ENCODE measurements around the gene CRTAC1. TPM values are rescaled to one million over a fixed set of nuclear protein-coding genes. Genes with fewer than 3 reads are reported as not detected.

CRTAC1 gene
- total RNA-seq, 1 donor, result not detected

GRCh38 chr10:97892506-97892905 is 137.9 kb downstream of the CRTAC1 start:
- H3K4me1 ChIP-seq (ENCODE audit: insufficient read depth, low read length), result no peaks in the 10 kb centered on the region
- H3K4me3 ChIP-seq (ENCODE audit: low read length), result no peak overlapping the region
- H3K27me3 ChIP-seq (ENCODE audit: insufficient read depth, low read length), result no peaks in the 10 kb centered on the region
- H3K9me3 ChIP-seq (ENCODE audit: low read depth, low read length), result no peaks in the 10 kb centered on the region

GRCh38 chr10:97891497-97892167 is 138.8 kb downstream of the CRTAC1 start:
- H3K4me1 ChIP-seq (ENCODE audit: insufficient read depth, low read length), result no peaks in the 10 kb centered on the region
- no peak overlapping the region for H3K4me3 ChIP-seq (ENCODE audit: low read length)
- no peaks in the 10 kb centered on the region for H3K27me3 ChIP-seq (ENCODE audit: insufficient read depth, low read length)
- no peaks in the 10 kb centered on the region for H3K9me3 ChIP-seq (ENCODE audit: low read depth, low read length)

- no peaks in the 10 kb centered on the region for H3K27me3 ChIP-seq (ENCODE audit: insufficient read depth, low read length)
- no peaks in the 10 kb centered on the region for H3K4me1 ChIP-seq (ENCODE audit: insufficient read depth, low read length)
- no peak overlapping the region for H3K4me3 ChIP-seq (ENCODE audit: low read length)
- no peaks in the 10 kb centered on the region for H3K9me3 ChIP-seq (ENCODE audit: low read depth, low read length)
Observed at GRCh38 chr10:97889461-97890265, 140.8 kb downstream of the CRTAC1 start.

GRCh38 chr10:97888641-97889262 is 141.7 kb downstream of the CRTAC1 start:
- Histone ChIP-seq H3K4me3 (ENCODE audit: low read length) (no peak overlapping the region), H3K27me3 (ENCODE audit: insufficient read depth, low read length) (no peaks in the 10 kb centered on the region), H3K9me3 (ENCODE audit: low read depth, low read length) (no peaks in the 10 kb centered on the region), H3K4me1 (ENCODE audit: insufficient read depth, low read length) (no peaks in the 10 kb centered on the region)

GRCh38 chr10:97888134-97888533 is 142.3 kb downstream of the CRTAC1 start:
- H3K9me3 ChIP-seq (ENCODE audit: low read depth, low read length), result no peaks in the 10 kb centered on the region
- H3K4me1 ChIP-seq (ENCODE audit: insufficient read depth, low read length), result no peaks in the 10 kb centered on the region
- no peak overlapping the region for H3K4me3 ChIP-seq (ENCODE audit: low read length)
- no peaks in the 10 kb centered on the region for H3K27me3 ChIP-seq (ENCODE audit: insufficient read depth, low read length)

GRCh38 chr10:97887399-97887798 is 143.0 kb downstream of the CRTAC1 start:
- no peaks in the 10 kb centered on the region for H3K4me1 ChIP-seq (ENCODE audit: insufficient read depth, low read length)
- no peaks in the 10 kb centered on the region for H3K27me3 ChIP-seq (ENCODE audit: insufficient read depth, low read length)
- no peaks in the 10 kb centered on the region for H3K9me3 ChIP-seq (ENCODE audit: low read depth, low read length)
- H3K4me3 ChIP-seq (ENCODE audit: low read length), result no peak overlapping the region

- Histone ChIP-seq H3K9me3 (ENCODE audit: low read depth, low read length) (no peaks in the 10 kb centered on the region), H3K4me3 (ENCODE audit: low read length) (no peak overlapping the region), H3K27me3 (ENCODE audit: insufficient read depth, low read length) (no peaks in the 10 kb centered on the region), H3K4me1 (ENCODE audit: insufficient read depth, low read length) (no peaks in the 10 kb centered on the region)
Observed at GRCh38 chr10:97886286-97886685, 144.1 kb downstream of the CRTAC1 start.

- no peaks in the 10 kb centered on the region for H3K9me3 ChIP-seq (ENCODE audit: low read depth, low read length)
- no peaks in the 10 kb centered on the region for H3K27me3 ChIP-seq (ENCODE audit: insufficient read depth, low read length)
- H3K4me1 ChIP-seq (ENCODE audit: insufficient read depth, low read length), result no peaks in the 10 kb centered on the region
- no peak overlapping the region for H3K4me3 ChIP-seq (ENCODE audit: low read length)
Observed at GRCh38 chr10:97883092-97883485, 147.3 kb downstream of the CRTAC1 start.

- no peaks in the 10 kb centered on the region for H3K4me1 ChIP-seq (ENCODE audit: insufficient read depth, low read length)
- no peaks in the 10 kb centered on the region for H3K9me3 ChIP-seq (ENCODE audit: low read depth, low read length)
- H3K27me3 ChIP-seq (ENCODE audit: insufficient read depth, low read length), result no peaks in the 10 kb centered on the region
- no peak overlapping the region for H3K4me3 ChIP-seq (ENCODE audit: low read length)
Observed at GRCh38 chr10:97882142-97883091, 148.0 kb downstream of the CRTAC1 start.

- H3K27me3 ChIP-seq (ENCODE audit: insufficient read depth, low read length), result no peaks in the 10 kb centered on the region
- no peaks in the 10 kb centered on the region for H3K4me1 ChIP-seq (ENCODE audit: insufficient read depth, low read length)
- H3K9me3 ChIP-seq (ENCODE audit: low read depth, low read length), result no peaks in the 10 kb centered on the region
- no peak overlapping the region for H3K4me3 ChIP-seq (ENCODE audit: low read length)
Observed at GRCh38 chr10:97880109-97880508, 150.3 kb downstream of the CRTAC1 start.

- Histone ChIP-seq H3K4me1 (ENCODE audit: insufficient read depth, low read length) (no peaks in the 10 kb centered on the region), H3K4me3 (ENCODE audit: low read length) (no peak overlapping the region), H3K9me3 (ENCODE audit: low read depth, low read length) (no peaks in the 10 kb centered on the region), H3K27me3 (ENCODE audit: insufficient read depth, low read length) (no peaks in the 10 kb centered on the region)
Observed at GRCh38 chr10:97879241-97879640, 151.2 kb downstream of the CRTAC1 start.

GRCh38 chr10:97876402-97876801 is 154.0 kb downstream of the CRTAC1 start:
- Histone ChIP-seq H3K4me3 (ENCODE audit: low read length) (no peak overlapping the region), H3K4me1 (ENCODE audit: insufficient read depth, low read length) (no peaks in the 10 kb centered on the region), H3K27me3 (ENCODE audit: insufficient read depth, low read length) (no peaks in the 10 kb centered on the region), H3K9me3 (ENCODE audit: low read depth, low read length) (no peaks in the 10 kb centered on the region)

- Histone ChIP-seq H3K4me1 (ENCODE audit: insufficient read depth, low read length) (no peaks in the 10 kb centered on the region), H3K9me3 (ENCODE audit: low read depth, low read length) (no peaks in the 10 kb centered on the region)
Observed at GRCh38 chr10:97875391-97875790, 155.0 kb downstream of the CRTAC1 start.

GRCh38 chr10:97874332-97874731 is 156.1 kb downstream of the CRTAC1 start:
- H3K9me3 ChIP-seq (ENCODE audit: low read depth, low read length), result no peaks in the 10 kb centered on the region

More at GRCh38 chr10:97875391-97875790, 155.0 kb downstream of the CRTAC1 start:
- peaks cover 2% of the 10 kb centered on the region for H3K27me3 ChIP-seq (ENCODE audit: insufficient read depth, low read length)
- H3K4me3 ChIP-seq (ENCODE audit: low read length), result no peak overlapping the region

More at GRCh38 chr10:97874332-97874731, 156.1 kb downstream of the CRTAC1 start:
- peaks cover 2% of the 10 kb centered on the region for H3K27me3 ChIP-seq (ENCODE audit: insufficient read depth, low read length)
- no peak overlapping the region for H3K4me3 ChIP-seq (ENCODE audit: low read length)
- peaks cover 6% of the 10 kb centered on the region for H3K4me1 ChIP-seq (ENCODE audit: insufficient read depth, low read length)

All from mononuclear cell (primary cell).